Keratinocyte (primary cell): ENCODE data around the gene TRIM25.

Source experiments
- CTCF ChIP-seq, 3 experiments: IDR thresholded peaks in 1 of 3; conservative IDR thresholded peaks in 1 of 3; optimal IDR thresholded peaks in 1 of 3; 2 replicates in 2 of 3; 3 replicates in 1 of 3; pipeline versions ENCODE3 to v1.5.1; 2011; ENCODE audit warnings: low read length in 3 of 3, mild to moderate bottlenecking in 3 of 3, moderate library complexity in 2 of 3, control low read depth in 1 of 3, inconsistent platforms in 1 of 3; ENCODE audit not compliant: insufficient read depth in 2 of 3; ENCODE audit errors: extremely low read depth in 1 of 3
- EZH2 ChIP-seq: IDR thresholded peaks from one replicate; pipeline ENCODE4 v1.6.1; 2012; ENCODE audit warnings: inconsistent platforms, mild to moderate bottlenecking, low read length, moderate library complexity

GRCh38 chr17:56926704-56927103 lies 12.9 kb upstream of the TRIM25 start:
- TF ChIP-seq CTCF (optimal IDR thresholded peaks at IDR 0.05 in 1 of 3, IDR thresholded peaks at IDR 0.05 in 1 of 3, conservative IDR thresholded peaks at IDR 0.05 in 1 of 3; ENCODE audit: extremely low read depth in 1 of 3, insufficient read depth in 2 of 3, low read length in 3 of 3) (no peak), EZH2 (no peak)
